MM.1S (cell line): ENCODE results near the gene PDZD8.

ENCODE experiments used
- EZH2 ChIP-seq: fragments of 300-600 bp; sonication (generic); optimal IDR thresholded peaks from 2 replicates; pipeline ENCODE3; 2017; ENCODE audit warnings: low read depth, mild to moderate bottlenecking, antibody characterized with exemption, low read length, mixed read lengths
- EZH2phosphoT487 ChIP-seq: fragments of 300-600 bp; sonication (generic); IDR thresholded peaks from 2 replicates; pipeline ENCODE4 v1.6.1; 2018; ENCODE audit warnings: antibody characterized with exemption, low read length
- TF ChIP-seq, protein P1 (sequence below): fragments of 300-600 bp; sonication (generic); IDR thresholded peaks from 2 replicates; pipeline ENCODE4 v1.5.1; 2016; ENCODE audit warnings: antibody characterized with exemption, low read length, mixed read lengths

DNA sequence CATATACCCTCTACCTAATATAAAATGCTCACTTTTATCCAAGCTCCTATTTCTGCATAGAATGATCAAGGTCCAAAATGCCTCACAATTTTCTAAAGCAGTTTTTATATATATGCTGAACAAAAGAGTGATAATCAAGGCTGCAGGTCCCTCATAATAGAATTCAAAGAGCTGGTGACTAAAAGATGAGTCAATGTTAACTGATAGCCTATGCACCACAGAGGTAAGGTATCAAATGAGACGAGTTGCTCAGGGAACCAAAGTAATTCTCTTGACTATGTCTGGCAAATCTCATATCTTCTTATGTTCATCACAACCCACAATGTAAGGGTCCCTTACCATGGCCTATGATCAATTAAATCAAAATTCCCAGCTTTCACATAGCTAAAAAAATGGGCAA lies 15.2 kb downstream of the PDZD8 start:
- no peak for TF ChIP-seq EZH2
- TF ChIP-seq, protein P1, sequence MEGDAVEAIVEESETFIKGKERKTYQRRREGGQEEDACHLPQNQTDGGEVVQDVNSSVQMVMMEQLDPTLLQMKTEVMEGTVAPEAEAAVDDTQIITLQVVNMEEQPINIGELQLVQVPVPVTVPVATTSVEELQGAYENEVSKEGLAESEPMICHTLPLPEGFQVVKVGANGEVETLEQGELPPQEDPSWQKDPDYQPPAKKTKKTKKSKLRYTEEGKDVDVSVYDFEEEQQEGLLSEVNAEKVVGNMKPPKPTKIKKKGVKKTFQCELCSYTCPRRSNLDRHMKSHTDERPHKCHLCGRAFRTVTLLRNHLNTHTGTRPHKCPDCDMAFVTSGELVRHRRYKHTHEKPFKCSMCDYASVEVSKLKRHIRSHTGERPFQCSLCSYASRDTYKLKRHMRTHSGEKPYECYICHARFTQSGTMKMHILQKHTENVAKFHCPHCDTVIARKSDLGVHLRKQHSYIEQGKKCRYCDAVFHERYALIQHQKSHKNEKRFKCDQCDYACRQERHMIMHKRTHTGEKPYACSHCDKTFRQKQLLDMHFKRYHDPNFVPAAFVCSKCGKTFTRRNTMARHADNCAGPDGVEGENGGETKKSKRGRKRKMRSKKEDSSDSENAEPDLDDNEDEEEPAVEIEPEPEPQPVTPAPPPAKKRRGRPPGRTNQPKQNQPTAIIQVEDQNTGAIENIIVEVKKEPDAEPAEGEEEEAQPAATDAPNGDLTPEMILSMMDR = no peak
- TF ChIP-seq EZH2phosphoT487 = no peak
